Astrocyte of the cerebellum (primary cell): Measurements from ENCODE around the gene GMPR2.

Source experiments
- DNase-seq: peaks from one replicate; pipeline ENCODE4 v3.0.0-alpha.2; 2011; ENCODE audit warnings: low read depth
- H3K4me3 ChIP-seq: 2 replicates; pipeline ENCODE4 v1.5.1; 2011; ENCODE audit warnings: mild to moderate bottlenecking, low read depth, low read length, moderate library complexity
- CTCF ChIP-seq: IDR thresholded peaks from 2 replicates; pipeline ENCODE4 v1.5.1; 2012; ENCODE audit warnings: low read length, low read depth, moderate library complexity, mild to moderate bottlenecking; ENCODE audit errors: missing control alignments
- in situ Hi-C: cut with HindIII; loops from 2 replicates; pipeline ENCODE4 v1.10.0; 2017; ENCODE audit warnings: low sequenced_read_pairs

The GMPR2 gene

GRCh38 chr14:24236689-24237462 is 4.1 kb downstream of the GMPR2 start:
- H3K4me3 ChIP-seq, result no peak overlapping the region
- DNase-seq, result no peak
- in situ Hi-C loops, result no loop called here
- TF ChIP-seq CTCF, result no peak

GRCh38 chr14:24237463-24237955 is 4.8 kb downstream of the GMPR2 start:
- no peak overlapping the region for H3K4me3 ChIP-seq
- no peak for TF ChIP-seq CTCF
- no peak for DNase-seq
- in situ Hi-C loops, result no loop called here

GRCh38 chr14:24238123-24238522 is 5.4 kb downstream of the GMPR2 start:
- no peak for DNase-seq
- TF ChIP-seq CTCF, result no peak
- in situ Hi-C loops, result no loop called here

GRCh38 chr14:24238527-24239037 is 5.9 kb downstream of the GMPR2 start:
- TF ChIP-seq CTCF, result no peak
- no peak overlapping the region for H3K4me3 ChIP-seq
- in situ Hi-C loops, result no loop called here
- DNase-seq, result no peak

More at GRCh38 chr14:24238123-24238522, 5.4 kb downstream of the GMPR2 start:
- H3K4me3 ChIP-seq, result no peak overlapping the region

- no peak for TF ChIP-seq CTCF
- no peak for DNase-seq
- in situ Hi-C loops, result no loop called here
- no peak overlapping the region for H3K4me3 ChIP-seq
These were observed 7.6 kb downstream of the GMPR2 start for GRCh38 chr14:24240110-24240918.

GRCh38 chr14:24241829-24242443 is 9.2 kb downstream of the GMPR2 start:
- DNase-seq, result peak; percentile 75
- peak overlapping the region; percentile 73 for H3K4me3 ChIP-seq
- TF ChIP-seq CTCF, result peak; percentile 51
- in situ Hi-C loops, result no loop called here
